CD4-positive, alpha-beta T cell treated with Interleukin-1 beta for 1 hour (primary cell): ENCODE results near the gene INCENP.

ENCODE experiments used
- DNase-seq, 2 donors: peaks; one replicate each; pipeline ENCODE4 v3.0.0-alpha.2; 2020 to 2022

Gene INCENP

DNA sequence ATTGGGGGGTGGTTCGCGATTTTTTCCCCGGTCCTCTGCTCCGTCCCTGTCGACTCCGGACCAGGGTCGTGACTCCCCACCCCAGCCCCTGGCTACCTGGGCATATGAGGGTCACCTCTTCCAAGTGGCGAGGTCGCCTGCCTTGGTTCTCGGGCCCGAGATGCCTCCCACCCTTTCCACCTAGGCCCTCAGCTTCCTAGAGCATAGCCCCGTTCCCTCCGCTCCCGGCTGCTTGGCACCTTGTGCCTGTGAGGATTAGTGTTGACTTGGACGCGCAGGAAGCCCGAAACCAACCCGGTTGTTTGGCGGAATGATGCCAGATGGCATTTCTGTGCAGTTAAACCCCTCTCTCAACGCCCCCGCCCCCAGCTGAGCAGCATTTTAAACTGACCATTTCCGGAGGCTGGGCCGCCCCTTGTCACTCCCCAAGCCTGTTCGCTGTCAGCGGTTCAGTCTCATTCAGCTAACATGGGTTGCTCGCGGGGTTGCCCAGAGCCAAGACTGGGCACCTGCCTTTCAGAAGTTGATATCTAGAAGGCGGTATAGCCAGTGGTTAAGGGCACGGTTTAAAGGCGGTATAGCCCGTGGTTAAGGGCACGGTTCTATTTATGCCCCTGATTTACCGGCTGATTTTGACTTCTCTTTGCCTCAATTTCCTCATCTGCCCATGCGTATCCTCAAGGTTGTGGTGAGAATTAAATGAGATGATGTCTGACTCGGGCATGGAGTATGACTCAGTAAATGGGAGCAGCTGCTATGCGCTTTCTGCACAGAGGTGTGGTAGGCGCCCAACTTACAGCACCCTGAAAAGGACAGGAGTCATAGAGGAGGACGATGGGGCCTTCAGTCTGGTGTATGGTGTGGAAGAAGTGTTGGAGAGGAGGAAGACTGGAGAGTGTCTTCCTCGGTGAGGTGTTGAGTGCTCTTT, 639 bp downstream of the INCENP start:
- DNase-seq: no peak

DNA sequence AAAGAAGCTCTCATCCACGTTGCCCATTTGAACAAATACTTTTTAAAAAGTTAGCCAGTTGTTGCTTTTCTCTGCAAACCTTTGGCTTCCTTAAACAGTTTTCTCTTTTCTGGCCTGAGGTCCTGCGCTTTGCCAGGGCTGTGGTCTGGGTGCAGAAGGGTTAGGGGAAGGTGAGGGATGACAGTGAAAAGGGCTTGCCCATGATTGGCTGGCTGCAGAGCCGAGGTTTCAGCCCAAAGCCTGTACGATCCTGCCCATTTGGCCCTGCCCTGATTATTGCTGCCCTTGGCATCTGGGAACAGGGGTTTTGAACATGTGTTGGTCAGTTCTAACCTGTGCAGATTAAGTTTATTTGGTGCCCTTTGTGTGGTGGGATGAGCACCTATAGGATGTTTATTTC, 1.5 kb downstream of the INCENP start:
- DNase-seq: no peak

DNA sequence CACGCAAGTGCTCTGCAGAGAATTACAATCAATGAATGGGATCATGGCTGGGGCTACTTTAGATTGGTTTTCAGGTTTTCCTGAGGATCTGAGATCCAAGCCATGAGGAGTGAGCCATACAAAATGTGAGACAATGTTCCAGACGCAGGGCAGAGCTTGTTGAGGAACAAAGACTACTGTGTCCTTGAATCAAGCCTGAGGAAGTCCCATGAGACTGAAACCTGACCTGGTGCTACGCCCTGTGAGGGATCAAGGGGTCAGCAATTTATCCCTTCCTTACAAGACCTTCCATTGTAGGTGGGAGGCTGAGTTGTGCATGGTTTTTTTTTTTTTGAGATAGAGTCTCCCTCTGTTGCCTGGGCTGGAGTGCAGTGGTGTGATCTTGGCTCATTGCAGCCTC, 2.1 kb downstream of the INCENP start:
- no peak for DNase-seq

DNA sequence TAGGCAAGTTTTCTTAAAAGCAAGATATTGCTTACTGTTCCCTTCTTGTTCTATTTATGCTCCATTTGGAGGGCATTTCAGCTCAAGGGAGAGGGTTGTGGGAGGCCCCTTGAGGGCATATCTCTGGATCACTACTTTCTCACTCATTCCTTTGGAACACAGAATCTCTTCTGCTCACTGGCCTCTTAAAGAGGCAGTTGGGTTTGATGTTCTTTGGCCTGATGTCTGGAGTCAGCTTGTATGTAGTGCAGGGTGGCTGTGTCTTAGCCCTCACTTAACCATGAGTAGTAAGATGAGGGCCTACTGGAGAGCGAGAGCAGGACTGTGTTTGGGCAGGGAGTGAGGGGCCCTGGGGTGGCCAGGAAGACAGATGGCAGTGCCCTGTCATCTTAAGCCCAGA, 3.6 kb downstream of the INCENP start:
- no peak for DNase-seq

DNA sequence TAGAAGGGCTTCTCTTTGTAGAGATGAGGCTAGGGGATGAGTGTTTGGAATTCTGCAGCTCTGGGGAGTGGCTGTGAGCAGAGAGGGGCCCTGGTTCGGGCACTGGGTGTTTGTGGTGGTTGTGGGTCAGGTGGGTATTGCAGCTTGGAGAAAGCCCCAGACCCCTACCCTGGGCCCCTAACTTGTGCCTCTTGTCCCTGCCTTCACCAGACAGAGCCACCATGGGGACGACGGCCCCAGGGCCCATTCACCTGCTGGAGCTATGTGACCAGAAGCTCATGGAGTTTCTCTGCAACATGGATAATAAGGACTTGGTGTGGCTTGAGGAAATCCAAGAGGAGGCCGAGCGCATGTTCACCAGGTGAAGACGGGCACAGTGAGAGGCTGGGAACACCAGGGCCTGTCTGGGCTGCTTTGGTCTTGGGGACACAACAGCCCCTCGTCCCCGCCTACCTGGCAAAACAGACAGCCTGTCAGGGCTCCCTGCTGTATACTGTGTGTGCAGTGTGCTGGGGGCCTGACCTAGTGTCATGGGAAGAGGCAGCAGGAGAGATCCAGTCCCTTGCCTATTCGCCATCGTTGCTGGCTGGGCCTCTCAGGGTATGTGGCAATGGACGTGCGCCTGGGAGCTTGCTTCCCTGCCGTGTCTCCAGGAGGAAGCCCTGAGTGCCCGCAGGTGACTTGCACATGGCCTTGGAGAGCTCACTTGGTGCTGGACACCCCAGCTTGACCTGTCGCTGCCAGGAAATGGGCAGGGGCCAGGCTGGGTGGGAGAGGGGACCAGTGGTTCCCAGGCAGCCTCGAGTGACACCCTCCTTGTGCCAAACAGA, 4.3 kb downstream of the INCENP start:
- DNase-seq: no peak

DNA sequence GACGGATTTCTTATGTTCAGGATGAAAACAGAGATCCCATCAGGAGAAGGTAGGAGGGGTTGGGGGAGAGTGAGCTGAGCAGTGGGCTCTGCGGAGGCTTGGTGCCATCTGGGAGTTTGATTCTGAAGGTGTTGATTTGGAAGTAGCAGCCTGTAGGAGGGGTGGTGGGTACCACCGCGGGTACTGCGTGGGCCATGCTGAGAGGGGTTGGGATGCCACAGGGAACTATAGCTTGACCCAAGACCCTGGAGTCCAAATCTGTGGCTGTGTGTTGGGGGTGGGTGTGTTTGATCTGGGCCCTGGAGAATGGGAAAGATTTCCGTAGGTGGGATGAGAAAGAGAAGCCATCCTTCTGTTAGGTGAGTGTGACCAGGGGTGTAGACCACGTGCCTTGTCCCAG, 5.0 kb downstream of the INCENP start:
- DNase-seq: no peak

DNA sequence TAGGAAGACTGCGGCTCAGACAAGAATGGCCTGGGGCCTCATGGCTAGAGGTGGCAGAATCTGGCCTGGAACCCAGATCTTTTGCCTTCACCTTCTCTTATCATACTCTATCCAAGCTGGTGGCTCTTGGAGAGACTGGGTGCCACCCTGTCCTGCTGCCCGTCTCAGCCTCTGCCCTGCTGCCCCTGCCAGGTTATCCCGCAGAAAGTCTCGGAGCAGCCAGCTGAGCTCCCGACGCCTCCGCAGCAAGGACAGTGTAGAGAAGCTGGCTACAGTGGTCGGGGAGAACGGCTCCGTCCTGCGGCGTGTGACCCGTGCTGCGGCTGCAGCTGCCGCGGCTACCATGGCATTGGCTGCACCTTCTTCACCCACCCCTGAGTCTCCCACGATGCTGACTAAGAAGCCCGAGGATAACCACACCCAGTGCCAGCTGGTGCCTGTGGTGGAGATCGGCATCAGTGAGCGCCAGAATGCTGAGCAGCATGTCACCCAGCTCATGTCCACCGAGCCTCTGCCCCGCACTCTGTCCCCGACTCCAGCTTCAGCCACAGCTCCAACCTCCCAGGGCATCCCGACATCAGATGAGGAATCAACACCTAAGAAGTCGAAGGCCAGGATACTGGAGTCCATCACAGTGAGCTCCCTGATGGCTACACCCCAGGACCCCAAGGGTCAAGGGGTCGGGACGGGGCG, 5.9 kb downstream of the INCENP start:
- DNase-seq: no peak

DNA sequence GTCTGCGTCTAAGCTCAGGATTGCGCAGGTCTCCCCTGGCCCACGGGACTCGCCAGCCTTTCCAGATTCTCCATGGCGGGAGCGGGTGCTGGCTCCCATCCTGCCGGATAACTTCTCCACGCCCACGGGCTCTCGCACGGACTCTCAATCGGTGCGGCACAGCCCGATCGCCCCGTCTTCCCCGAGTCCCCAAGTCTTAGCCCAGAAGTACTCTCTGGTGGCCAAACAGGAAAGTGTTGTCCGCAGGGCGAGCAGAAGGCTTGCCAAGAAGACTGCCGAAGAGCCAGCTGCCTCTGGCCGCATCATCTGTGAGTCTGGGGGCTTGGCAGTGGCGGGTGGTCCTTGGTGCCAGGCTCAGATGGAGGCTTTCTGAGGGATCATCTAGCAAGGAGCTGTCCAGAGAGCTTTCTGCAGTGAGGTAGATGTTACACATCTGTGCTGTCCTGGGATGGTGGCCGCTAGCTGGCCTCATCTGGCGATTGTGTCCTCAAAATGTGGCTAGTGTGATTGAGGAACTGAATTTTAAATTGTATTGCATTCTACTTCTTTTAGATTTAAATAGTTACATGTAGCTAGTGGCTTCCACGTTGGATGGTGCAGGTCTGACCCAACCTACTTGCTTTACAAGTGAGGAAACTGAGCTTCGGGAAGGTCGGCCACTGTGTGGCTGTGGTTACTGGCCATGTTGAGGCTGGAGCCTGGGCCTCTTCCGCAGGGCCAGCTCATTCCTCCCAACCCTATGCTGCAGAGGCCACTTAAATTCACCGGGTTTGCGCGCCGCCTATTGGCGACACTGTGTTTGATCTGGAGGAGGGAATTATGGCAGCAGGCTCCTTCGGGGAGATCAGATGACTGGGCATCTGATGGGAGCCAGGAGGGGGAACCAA, 6.7 kb downstream of the INCENP start:
- no peak for DNase-seq

DNA sequence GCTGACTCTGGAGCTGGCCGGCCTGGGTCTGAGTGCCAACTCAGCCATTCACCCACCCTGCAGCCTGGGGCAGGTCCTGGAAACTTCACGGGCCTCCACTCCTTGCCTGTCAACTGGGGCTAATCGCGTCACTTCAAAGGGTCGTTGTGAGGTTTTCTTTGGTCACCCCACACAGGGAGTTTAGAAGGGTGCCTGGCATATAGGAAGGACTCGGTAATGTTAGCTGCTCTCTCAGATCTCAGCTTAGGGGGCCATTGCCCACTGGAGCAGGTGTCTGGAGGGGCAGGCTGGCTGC, 7.3 kb downstream of the INCENP start:
- no peak for DNase-seq

DNA sequence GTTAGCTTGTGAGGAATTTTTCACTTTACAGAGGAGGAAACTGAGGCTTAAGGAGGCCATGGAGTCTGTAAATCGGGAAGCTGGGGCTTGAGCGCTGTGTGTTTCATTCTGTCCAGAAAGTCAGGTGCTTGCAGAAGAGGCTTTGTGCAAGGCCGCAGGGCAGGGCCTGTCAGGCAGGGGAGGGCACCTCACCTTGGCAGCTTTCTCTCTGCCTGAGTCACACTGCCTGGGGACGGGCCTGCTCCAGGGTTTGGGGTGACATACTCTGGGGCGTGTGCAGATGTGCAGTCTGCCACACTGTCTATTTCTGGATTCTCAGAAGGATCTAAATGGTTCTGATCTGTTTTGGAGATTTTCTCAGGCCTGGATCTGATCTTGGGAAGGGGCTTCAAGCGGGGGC, 8.4 kb downstream of the INCENP start:
- DNase-seq: no peak

DNA sequence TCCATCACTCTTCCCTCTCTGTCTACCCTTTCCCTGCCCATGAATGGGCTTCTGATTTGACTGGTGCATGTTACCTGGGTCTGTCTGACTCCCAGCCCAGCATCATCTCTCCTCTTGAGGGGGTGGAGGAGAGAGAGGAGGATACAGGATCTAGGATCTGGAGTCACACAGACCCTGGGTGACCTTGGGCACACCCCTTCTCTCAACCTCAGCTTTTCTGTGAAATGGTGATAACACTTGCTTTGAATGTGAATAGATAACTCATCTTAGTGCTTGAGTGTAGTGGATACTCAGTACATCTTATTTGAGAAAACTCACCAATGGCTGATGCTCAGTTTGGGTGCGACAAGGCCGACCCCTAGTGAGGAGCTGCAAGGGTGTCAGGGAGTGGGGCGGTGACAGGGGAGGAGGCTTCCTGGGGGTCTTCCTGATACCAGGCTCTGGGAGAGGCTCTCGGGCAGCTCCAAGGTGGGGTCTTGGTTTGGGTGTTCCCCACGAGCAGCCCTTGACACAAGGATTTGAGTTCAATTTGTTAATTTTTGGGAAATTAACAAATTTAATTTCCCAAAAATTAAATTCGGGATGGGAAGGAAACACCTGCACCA, 9.0 kb downstream of the INCENP start:
- DNase-seq: no peak

DNA sequence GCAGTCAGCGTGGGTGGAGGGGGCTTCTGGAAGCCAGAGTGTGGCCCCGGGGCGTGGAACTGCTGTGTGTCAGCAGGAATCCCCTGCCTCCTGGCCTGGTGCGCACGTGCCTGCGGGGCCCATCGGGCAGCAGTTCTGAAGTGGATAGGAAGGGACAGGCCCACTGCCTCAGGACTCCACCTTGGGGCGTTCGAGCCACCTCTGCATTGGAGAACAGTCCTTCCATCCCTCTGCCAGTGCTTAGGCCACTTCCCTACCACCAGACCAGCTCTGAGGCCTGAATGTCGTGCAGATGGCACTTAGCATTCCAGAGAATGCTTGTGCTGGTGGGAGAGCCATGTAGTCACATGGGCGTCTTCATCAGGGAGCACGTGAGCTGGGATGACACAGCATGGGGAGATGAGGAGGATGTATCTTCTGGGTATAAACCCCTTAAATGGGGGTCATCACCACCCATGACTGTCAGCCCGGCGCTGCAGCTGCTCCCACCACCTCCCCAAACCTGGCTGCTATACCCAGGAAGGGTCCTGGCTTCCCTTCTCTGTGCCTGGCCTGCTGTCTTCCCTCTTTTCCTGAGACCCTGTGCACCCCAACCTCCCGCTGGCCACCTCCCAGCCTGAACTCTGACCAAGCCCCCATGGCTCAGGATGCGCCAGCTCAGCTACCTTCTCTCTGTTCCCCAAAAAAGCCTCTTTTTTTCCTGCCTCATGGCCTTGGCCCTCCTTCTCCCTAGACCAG, 9.7 kb downstream of the INCENP start:
- DNase-seq: no peak

DNA sequence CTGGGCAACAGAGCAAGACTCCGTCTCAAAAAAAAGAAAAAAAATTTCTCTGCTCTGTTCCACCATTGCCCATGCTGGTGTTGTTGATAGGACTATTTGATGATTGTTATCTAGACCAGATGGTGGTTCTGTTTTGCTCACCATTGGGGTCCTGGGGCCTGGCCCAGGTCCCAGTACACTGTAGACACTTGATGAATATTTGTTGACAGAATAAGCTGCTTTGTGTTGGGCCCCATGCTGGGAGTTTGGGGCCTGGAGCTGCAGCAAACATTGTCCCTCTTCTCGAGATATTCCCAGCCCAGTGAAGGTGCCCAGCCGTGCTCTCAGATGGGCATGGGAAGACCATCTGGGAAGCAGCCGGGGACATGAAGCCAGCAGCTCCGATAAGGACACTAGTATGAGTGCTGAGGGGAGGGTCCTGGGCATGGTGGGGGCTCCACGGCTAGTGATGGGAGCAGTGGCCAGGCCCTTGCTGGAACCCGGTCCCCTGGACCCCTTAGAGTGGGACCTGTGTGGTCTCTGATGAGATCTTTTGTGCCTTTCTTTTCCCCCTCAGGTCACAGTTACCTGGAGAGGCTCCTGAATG, 13.6 kb downstream of the INCENP start:
- DNase-seq: no peak

DNA sequence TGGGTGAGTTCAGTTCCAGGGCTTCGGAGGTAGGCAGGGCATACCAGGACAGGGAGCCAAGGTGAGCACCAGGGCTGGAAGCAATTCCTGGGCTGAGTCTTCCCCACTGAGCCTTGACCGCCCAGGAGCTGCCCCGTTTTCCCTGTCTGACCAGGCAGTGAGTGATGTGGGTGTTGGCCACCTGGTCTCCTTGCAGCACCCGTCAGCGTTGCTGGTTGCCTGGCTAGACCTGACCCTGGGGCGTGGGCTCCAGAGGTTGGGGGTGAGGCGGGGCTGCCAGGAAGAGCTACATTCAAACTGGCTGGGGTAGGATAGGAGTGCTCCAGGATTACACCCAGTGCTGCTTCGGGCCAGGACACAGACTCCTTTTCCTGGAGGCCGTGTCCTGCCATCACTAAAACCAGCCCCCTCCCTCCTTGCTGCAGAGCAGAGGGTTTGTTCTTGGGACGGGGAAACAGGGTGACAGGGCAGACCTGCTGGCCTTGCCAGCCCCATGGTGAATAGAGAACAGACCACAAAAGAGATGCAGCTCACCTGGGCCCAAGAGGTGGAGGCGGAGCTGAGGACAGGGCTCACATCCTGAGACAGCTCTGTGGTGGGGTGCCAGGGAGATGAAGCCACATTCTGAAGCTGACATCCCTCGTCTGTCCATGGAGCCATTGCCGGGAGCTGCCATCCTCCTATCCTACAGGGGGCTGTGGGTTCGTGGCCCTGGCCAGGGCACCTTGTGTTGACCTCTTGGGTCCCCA, 14.2 kb downstream of the INCENP start:
- no peak for DNase-seq

DNA sequence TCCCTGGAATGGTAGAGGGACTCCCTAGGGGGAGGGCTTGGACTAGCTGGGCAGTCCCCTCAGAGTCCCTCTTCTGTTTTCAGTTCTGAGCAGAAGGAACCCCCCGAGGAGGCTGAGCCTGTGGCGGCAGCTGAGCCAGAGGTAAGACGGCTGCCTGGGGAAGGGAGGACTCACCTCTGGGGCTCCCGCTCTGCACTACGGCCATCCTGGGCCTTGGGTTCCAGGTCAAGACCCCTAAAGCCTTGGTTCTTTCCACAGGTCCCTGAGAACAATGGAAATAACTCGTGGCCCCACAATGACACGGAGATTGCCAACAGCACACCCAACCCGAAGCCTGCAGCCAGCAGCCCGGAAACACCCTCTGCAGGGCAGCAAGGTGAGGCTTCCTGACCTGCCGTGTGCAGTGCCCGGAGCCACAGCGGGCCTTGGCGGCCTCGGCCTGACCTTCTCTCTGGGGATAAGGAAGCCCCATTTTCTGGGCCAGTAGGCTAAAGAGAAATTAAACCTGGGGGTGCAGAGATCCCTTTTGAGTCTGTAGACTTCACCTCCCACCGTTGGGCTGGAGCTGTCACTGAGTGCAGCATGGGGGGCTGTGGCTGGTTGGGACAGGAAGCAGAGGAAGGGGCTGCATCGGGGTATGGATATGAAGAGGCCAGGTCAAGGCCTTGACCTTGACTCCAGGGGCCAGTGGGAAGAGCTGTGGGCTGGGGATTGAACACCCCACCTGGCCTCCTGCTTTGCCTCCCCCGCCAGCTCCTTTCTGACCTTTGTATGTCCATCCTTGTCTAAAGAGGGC, 15.0 kb downstream of the INCENP start:
- no peak for DNase-seq

DNA sequence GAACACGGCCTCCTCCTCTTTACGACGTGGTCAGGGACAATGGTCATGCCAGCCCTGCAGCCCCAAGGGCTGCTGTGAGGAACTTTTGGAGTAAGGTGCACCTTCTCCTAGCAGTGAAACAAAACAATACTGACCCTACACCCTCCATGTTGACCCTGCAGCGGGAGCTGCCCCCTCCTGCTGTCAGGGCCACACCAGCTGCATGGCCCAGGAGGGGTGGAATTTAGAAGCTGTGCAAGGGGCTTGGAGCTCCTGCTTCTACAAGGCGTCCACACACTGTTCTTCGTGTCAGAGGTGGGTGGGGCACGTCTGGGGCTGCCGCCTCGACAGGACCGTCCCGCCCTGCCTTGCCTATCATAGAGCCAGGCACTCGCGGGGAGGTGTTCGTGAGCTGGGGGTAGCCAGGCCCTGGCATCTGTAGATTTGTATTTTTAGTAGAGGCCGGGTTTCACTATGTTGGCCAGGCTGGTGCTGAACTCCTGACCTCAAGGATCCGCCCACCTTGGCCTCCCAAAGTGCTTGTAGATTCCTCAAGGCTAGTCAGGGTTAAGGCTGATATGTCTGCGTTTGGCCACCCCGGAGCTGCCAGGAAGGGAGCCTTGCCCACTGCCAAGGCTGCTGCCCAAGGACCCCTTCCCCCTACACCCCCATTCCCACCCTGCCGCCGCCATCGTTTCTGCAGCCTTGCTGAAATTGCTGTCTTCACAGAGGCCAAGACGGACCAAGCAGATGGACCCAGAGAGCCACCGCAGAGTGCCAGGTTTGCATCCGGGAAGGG, 15.9 kb downstream of the INCENP start:
- no peak for DNase-seq

DNA sequence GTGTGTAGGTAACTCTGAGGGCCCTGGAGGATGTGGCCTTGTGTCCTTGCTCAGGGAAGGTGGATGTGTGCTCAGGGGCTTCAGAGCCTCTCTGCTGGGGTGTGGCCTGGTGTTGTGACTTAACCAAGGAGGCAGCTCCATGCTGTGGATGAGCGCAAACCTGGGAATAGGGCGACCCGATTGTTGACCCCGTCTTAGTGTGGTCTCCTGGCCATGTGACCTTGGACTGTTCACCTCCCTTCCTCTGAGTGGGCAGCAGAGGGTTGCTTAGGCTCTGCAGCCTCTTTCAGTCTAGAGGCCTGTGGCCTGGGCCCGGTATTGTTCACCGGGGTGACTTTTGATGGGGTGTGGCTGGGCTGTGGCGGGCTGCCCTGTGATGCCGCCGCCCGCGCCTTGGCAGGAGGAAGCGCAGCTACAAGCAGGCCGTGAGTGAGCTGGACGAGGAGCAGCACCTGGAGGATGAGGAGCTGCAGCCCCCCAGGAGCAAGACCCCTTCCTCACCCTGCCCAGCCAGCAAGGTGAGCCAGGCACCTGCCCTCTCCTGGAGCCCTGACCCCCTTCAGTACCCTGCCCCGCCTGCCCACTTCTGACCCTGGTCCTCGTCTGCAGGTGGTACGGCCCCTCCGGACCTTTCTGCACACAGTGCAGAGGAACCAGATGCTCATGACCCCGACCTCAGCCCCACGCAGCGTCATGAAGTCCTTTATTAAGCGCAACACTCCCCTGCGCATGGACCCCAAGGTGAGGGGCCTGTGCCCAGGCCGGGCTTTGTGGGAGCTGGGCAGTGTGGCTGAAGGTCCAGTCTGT, 16.7 kb downstream of the INCENP start:
- no peak for DNase-seq
